GM12891 (cell line): ENCODE data around the gene DACH1.

Experiments
- PAX5 ChIP-seq: IDR thresholded peaks from 2 replicates; pipeline ENCODE4 v1.6.1; 2011; ENCODE audit warnings: low read length, moderate library complexity, mild to moderate bottlenecking; ENCODE audit not compliant: insufficient read depth, severe bottlenecking
- POLR2A ChIP-seq: IDR thresholded peaks from 2 replicates; pipeline ENCODE4 v1.6.1; 2011; ENCODE audit warnings: low read depth, low read length, control low read depth
- POLR2AphosphoS5 ChIP-seq: IDR thresholded peaks from 2 replicates; pipeline ENCODE4 v1.6.1; 2011; ENCODE audit warnings: low read depth, low read length, control low read depth
- POU2F2 ChIP-seq: IDR thresholded peaks from 2 replicates; pipeline ENCODE4 v1.6.1; 2011; ENCODE audit warnings: low read depth, mild to moderate bottlenecking, control low read depth, low read length, moderate library complexity
- SPI1 ChIP-seq: IDR thresholded peaks from 2 replicates; pipeline ENCODE4 v1.6.1; 2011; ENCODE audit warnings: low read depth, low read length, control low read depth
- TAF1 ChIP-seq: IDR thresholded peaks from 2 replicates; pipeline ENCODE4 v1.6.1; 2011; ENCODE audit warnings: low read depth, low read length, control low read depth

DNA sequence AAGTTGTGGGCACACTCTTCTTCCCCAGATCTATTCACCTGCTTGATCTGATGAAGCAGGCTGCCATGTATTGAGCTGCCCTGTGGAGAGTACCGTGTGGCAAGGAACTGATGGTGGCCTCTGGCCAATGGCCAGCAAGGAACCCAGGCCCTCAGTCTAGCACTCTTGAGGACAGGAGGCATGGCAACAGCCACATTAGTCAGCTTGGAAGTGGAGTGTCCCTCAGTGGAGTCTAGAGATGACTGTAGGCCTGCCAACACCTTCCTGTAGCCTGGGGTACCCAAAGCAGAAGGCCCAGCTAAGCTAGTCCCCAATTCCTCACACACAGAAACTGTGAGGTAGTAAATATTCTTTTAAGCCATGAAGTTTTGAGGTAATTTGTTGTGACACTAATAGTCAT, 412.5 kb downstream of the DACH1 start:
- TF ChIP-seq POLR2A (no peak), POU2F2 (no peak), TAF1 (no peak), POLR2AphosphoS5 (no peak), PAX5 (no peak), SPI1 (no peak)
